Measurements from ENCODE around the gene DDX5.

The DDX5 gene

DNA sequence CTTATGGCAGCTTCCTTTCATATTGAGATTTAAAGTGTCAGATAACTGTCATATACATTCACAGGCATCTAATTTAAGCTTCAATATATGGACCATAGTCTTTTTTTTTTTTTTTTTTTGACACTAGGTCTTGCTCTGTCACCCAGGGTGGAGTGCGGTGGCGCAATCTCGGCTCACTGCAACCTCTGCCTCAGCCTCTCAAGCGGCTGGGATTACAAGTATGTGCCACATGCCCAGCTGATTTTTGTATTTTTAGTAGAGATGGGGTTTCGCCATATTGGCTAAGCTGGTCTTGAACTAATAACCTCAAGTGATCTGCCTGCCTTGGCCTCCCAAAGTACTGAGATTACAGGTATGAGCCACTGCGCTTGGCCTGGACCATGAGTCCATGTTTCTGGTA is 14.3 kb upstream of the DDX5 start:
- DNase-seq: no peak
- peaks cover 96% of the 10 kb centered on the region for H3K36me3 ChIP-seq
- no peak overlapping the region for H3K4me3 ChIP-seq (ENCODE audit: low read depth, low read length)
- no peaks in the 10 kb centered on the region for H3K27me3 ChIP-seq
- no peaks in the 10 kb centered on the region for H3K9me3 ChIP-seq
- H3K4me1 ChIP-seq: no peaks in the 10 kb centered on the region
- TF ChIP-seq, protein P1, sequence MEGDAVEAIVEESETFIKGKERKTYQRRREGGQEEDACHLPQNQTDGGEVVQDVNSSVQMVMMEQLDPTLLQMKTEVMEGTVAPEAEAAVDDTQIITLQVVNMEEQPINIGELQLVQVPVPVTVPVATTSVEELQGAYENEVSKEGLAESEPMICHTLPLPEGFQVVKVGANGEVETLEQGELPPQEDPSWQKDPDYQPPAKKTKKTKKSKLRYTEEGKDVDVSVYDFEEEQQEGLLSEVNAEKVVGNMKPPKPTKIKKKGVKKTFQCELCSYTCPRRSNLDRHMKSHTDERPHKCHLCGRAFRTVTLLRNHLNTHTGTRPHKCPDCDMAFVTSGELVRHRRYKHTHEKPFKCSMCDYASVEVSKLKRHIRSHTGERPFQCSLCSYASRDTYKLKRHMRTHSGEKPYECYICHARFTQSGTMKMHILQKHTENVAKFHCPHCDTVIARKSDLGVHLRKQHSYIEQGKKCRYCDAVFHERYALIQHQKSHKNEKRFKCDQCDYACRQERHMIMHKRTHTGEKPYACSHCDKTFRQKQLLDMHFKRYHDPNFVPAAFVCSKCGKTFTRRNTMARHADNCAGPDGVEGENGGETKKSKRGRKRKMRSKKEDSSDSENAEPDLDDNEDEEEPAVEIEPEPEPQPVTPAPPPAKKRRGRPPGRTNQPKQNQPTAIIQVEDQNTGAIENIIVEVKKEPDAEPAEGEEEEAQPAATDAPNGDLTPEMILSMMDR (IDR thresholded peaks at IDR 0.05; ENCODE audit: low read depth, low read length): no peak

DNA sequence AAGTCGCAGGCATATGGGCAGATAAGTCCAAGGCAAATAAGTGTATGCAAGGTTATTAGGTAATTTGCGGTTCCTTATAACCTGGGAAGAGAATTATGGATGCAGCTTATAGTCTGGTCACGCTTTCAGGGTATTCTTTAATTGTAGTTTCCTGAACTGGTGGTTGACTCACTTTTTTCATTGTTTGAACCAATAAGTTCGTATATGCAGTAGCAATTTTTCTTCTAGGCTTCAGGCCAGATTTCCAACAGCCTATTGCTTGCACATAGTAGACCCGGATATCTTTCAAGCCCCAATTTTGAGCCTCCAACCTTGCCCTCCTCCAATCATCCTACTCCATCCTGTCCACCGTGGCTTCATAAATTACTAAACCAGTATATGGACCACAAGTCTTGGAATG is 13.5 kb upstream of the DDX5 start:
- DNase-seq: no peak
- H3K4me3 ChIP-seq (ENCODE audit: low read depth, low read length): no peak overlapping the region
- no peaks in the 10 kb centered on the region for H3K4me1 ChIP-seq
- TF ChIP-seq, protein P1 (IDR thresholded peaks at IDR 0.05; ENCODE audit: low read depth, low read length): no peak
- H3K36me3 ChIP-seq: peaks cover 96% of the 10 kb centered on the region
- H3K27me3 ChIP-seq: no peaks in the 10 kb centered on the region
- no peaks in the 10 kb centered on the region for H3K9me3 ChIP-seq

DNA sequence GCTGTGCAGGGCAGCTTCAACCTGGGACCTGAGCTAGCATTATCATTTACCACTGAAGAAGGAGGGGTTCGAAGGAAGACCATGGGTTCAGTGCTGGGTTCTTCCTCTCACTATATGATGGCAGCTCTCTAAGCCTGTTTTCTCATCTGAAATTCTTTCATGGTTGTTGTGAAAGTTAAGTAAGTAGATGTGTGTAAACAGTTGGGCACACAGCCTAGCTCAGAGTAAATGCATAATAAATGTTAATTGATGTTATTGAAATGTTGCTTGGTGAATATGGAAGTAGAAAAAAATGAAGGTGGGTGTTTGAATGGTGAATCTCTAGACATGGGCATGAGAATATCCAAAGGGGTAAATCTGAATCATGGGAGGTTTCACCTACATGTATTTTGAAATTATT is 9.7 kb upstream of the DDX5 start:
- Histone ChIP-seq H3K4me1 (no peaks in the 10 kb centered on the region), H3K27me3 (no peaks in the 10 kb centered on the region), H3K36me3 (peaks cover 87% of the 10 kb centered on the region), H3K4me3 (ENCODE audit: low read depth, low read length) (no peak overlapping the region), H3K9me3 (no peaks in the 10 kb centered on the region)
- TF ChIP-seq, protein P1 (IDR thresholded peaks at IDR 0.05; ENCODE audit: low read depth, low read length): no peak
- DNase-seq: no peak

DNA sequence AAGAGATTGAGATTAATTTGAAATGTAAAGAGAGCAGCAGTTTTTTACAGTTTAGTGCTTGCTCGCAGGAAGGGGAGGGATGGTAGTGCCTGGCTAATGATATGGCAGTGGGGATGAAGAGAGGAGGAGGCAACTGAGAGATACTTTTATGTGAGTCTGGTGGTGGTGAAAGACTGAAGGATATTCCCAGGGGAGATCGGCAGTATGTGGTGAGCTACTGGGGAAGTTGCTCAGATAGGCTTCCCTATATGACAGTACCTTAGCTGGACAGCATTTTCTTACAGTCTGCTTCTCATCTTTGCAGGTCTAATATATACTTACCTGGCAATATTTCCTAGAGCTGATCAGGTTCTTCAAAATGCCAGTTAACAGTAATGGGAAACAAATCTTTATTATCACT is 9.3 kb upstream of the DDX5 start:
- Histone ChIP-seq H3K9me3 (no peaks in the 10 kb centered on the region), H3K4me1 (no peaks in the 10 kb centered on the region), H3K27me3 (no peaks in the 10 kb centered on the region), H3K36me3 (peaks cover 87% of the 10 kb centered on the region), H3K4me3 (ENCODE audit: low read depth, low read length) (no peak overlapping the region)
- DNase-seq: no peak
- TF ChIP-seq, protein P1 (IDR thresholded peaks at IDR 0.05; ENCODE audit: low read depth, low read length): no peak

DNA sequence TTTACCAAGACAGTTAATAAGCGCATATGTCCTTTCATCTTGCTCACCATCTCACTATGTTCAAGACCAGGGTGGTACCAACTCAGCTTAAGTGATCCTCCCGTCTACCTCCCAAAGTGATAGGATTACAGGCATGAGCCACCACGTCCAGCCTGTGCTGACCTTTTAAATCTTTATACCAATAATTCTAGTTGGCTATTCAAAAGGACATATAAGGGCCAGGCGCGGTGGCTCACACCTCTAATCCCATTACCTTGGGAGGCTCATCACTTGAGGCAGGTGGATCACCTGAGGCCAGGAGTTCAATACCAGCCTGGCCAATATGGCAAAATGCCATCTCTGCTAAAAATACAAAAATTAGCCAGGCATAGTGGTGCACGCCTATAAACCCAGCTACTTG is 3.1 kb upstream of the DDX5 start:
- Histone ChIP-seq H3K9me3 (no peaks in the 10 kb centered on the region), H3K4me3 (ENCODE audit: low read depth, low read length) (no peak overlapping the region), H3K36me3 (peaks cover 54% of the 10 kb centered on the region), H3K27me3 (no peaks in the 10 kb centered on the region), H3K4me1 (no peaks in the 10 kb centered on the region)
- no peak for DNase-seq
- TF ChIP-seq, protein P1 (IDR thresholded peaks at IDR 0.05; ENCODE audit: low read depth, low read length): no peak

DNA sequence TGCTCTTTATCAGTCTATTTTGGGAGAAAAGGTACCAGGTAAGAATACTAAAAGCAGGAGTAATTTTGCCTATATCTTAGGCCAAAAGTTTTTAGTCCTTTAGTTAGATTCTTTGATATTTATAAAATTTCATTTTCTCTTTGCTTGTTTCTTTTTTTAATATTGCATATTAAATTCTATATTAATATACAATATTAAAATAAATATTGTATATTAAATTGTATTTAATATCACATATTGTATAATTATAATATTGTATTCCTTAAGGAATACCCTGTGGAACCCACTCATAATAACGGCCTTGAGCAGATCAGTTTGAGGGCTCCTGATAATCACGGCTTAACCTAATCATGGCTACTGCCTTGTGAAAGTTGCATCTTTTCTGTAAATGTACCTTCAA is 2.6 kb upstream of the DDX5 start:
- no peak for DNase-seq
- H3K4me1 ChIP-seq: no peaks in the 10 kb centered on the region
- H3K27me3 ChIP-seq: no peaks in the 10 kb centered on the region
- H3K36me3 ChIP-seq: peaks cover 54% of the 10 kb centered on the region
- peak overlapping the region; percentile 73 for H3K4me3 ChIP-seq (ENCODE audit: low read depth, low read length)
- TF ChIP-seq, protein P1 (IDR thresholded peaks at IDR 0.05; ENCODE audit: low read depth, low read length): no peak
- no peaks in the 10 kb centered on the region for H3K9me3 ChIP-seq
